GM12874 (cell line): ENCODE measurements around the gene AP2S1.

Source experiments
- TF ChIP-seq, protein P1 (sequence below): IDR thresholded peaks from 2 replicates; pipeline ENCODE4 v1.5.1; 2011; ENCODE audit warnings: low read depth, mild to moderate bottlenecking, control low read depth, low read length, moderate library complexity; ENCODE audit not compliant: insufficient read depth

The AP2S1 gene

DNA sequence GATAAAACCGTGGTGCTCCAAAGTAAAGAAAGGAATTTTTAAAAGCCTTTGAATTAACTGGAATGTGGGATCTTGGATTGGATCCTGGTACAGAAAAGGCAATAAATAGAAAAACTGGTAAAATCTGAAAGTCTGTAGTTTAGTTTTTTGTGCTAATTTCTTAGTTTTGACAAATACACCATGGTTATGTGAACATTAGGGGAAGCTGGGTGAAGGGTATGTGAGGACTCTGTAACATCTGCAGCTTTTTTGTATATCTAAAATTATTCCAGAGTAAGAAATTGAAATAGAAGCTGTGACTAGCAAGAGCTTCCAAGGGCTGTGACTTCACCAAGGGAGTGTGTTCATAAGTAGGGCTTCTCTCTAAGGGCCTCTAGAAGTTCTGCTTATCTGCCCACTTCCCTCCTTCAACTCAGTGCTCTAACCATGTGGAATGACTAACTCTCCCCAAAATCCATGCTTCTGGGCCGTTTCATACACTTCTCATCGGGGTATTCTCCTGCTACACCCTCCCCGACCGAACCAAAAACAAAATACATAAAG is 36.7 kb upstream of the AP2S1 start:
- TF ChIP-seq, protein P1, sequence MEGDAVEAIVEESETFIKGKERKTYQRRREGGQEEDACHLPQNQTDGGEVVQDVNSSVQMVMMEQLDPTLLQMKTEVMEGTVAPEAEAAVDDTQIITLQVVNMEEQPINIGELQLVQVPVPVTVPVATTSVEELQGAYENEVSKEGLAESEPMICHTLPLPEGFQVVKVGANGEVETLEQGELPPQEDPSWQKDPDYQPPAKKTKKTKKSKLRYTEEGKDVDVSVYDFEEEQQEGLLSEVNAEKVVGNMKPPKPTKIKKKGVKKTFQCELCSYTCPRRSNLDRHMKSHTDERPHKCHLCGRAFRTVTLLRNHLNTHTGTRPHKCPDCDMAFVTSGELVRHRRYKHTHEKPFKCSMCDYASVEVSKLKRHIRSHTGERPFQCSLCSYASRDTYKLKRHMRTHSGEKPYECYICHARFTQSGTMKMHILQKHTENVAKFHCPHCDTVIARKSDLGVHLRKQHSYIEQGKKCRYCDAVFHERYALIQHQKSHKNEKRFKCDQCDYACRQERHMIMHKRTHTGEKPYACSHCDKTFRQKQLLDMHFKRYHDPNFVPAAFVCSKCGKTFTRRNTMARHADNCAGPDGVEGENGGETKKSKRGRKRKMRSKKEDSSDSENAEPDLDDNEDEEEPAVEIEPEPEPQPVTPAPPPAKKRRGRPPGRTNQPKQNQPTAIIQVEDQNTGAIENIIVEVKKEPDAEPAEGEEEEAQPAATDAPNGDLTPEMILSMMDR, result no peak

DNA sequence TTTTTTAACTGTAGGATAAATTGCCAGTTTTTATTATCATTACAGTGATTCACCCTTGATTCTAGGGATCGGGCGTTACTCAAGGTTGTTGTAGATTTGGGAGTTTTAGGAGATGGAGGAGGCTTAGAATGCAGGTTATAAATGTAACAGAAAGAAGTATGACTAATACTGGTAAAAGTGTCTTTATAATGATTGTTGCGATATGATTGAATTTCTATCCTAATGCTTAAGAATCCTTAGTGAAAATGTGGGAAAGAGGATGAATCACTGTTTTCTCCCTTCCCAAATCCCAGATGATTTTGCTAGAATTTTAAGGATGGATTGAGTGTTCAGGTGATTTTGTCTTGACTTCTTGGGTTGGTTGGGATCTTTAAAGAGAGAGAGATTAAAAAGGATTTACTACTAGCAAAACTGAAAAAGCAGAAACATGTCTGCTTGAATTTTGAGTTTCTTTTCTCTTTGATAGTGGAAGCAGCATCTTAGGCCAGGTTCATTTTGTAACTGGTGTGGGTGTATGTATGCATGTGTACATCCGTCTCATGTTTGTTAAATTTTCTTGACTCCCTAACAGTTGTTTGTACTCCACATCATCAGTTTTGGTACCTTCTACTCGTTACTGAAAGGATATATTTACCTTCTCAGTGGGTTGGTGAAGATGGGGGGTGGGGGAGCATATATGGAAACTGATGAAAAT is 36.0 kb upstream of the AP2S1 start:
- TF ChIP-seq, protein P1, result no peak

DNA sequence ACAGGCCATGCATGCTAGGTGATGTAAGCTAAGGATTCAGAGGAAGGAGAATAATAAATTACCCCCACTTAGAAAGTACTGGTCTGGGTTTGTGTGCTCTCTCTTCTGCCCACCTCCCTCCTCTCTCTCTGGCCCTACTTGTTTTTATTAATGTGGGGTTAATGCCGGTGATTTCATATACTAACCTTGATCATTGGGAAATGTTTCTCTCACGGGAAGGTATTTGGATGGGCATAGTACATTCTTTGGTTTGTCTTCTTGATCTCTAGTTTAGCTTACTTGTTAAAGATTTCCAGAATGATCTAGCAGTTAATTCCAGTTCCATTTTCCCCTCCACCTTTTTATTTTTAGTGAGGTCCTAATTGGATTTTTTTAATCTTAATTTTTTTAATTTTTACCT is 34.8 kb upstream of the AP2S1 start:
- TF ChIP-seq, protein P1, result no peak

DNA sequence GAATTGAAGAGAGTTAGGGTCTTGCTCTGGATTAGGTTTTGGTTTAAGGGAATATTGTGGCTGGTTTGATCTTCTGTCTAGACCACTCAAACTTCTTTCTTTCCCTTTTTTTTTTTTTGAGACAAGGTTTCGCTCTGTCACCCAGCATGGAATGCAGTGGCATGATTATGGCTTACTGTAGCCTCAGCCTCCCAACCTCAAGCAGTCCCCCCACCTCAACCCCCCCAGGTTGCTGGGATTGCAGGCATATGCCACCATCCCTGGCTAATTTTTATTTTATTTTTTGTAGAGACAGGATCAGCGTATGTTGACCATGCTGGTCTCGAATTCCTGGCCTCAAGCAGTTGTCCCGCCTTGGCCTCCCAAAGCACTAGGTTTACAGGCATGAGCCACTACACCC is 31.4 kb upstream of the AP2S1 start:
- TF ChIP-seq, protein P1, result no peak

DNA sequence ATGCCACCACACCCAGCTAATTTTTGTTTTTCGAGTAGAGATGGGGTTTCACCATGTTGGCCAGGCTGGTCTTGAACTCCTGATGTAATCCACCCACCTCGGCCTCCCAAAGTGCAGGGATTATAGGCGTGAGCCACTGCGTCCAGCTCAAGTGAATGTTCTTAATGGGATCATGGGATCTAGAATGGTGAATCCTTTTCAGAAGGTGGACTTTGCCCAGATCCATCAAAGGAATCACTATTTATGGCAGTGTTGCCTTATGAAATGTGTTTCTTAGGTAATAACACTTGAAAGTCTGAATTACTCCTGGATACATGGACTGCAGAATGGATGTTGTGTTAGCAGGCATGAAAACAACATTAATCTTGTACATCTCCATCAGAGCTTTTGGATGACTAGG is 30.4 kb upstream of the AP2S1 start:
- TF ChIP-seq, protein P1, result no peak

DNA sequence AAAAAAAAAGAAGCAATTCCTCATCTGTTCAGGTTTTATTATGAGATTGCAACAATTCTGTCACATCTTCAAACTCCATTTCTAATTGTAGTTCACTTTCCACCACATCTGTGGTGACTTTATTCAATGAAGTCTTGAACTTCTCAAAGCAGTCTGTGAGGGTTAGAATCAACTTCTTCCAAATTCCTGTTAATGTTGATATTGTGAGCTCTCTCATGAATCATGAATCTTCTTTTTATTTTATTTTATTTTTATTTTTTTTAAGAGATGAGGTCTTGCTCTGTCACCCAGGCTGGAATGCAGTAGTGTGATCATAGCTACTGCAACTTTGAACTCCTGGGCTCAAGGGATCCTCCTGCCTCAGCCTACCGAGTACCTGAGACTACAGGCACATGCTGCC is 29.8 kb upstream of the AP2S1 start:
- TF ChIP-seq, protein P1, result no peak

DNA sequence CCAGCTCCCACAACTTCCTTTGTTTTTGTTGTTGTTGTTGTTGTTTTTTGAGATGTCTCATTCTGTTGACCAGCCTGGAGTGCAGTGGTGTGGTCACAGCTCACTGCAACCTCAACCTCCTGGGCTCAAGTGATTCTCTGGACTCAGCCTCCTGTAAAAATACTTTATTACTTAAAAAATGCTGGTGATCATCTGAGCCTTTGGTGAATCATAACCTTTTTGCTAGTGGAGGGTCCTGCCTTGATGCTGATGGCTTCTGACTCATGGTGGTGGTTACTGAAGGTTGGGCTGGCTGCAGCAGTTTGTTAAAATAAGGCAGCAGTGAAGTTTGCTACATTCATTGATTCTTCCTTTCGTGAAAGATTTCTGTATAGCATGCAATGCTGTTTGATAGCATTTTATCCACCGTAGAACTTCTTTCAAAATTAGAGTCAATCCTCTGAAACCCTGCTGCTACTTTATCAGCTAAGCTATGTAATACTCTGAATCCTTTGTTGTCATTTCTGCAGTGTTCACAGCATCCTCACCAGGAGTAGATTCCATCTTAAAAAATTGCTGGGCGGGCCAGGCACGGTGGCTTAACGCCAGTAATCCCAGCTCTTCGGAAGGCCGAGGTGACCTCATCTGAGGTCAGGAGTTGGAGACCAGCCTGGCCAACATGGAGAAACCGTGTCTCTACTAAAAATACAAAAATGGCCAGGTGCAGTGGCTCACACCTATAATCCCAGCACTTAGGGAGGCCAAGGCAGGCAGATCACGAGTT is 28.1 kb upstream of the AP2S1 start:
- TF ChIP-seq, protein P1, result no peak
